HepG2 (cell line): ENCODE measurements around the gene FAM20A. TPM values are rescaled to one million over a fixed set of nuclear protein-coding genes. Genes with fewer than 3 reads are reported as not detected.

ENCODE experiments used
- ATAC-seq: fragments of 200-7000 bp; cut with Tn5 transposase; 3 replicates; pipeline ENCODE4 v1.9.1; 2020; ENCODE audit warnings: mild to moderate bottlenecking, moderate library complexity
- BruUV-seq: library from RNA; stranded (reverse); fragments of 400-500 nt; replicated peaks from 2 replicates; lab custom pipeline; 2021; lab: Mats Ljungman, UMichigan
- CTCF ChIA-PET: fragments of 300-600 bp; formaldehyde crosslinking; extraction: SDS; loops from one replicate; lab custom pipeline; 2021; ENCODE audit warnings: low total read pairs, inconsistent platforms, low intra/inter-chr PET ratio; lab: Yijun Ruan, JAX
- POLR2A ChIA-PET: fragments of 350-600 bp; sonication (Branson Sonifier 250); formaldehyde crosslinking; loops from one replicate; lab custom pipeline; 2020; ENCODE audit warnings: antibody characterized with exemption, inconsistent platforms; lab: Yijun Ruan, JAX
- DNase-seq: peaks from one replicate; pipeline ENCODE4 v3.0.0-alpha.2; 2015; ENCODE audit warnings: low spot score
- FAIRE-seq: peaks from 3 replicates; lab custom pipeline; 2011; peaks lifted over from hg19 to GRCh38; lab: Jason Lieb, UNC
- H2AFZ ChIP-seq: one replicate; pipeline ENCODE4 v1.6.1; 2011; ENCODE audit warnings: low read length, inconsistent platforms
- H3K27ac ChIP-seq: fragments of 300-600 bp; 3 replicates; pipeline ENCODE4 v1.8.0; 2011; ENCODE audit warnings: mixed run types, mild to moderate bottlenecking, mixed read lengths, low read length, inconsistent platforms; ENCODE audit not compliant: insufficient read depth; ENCODE audit errors: extremely low read length
- H3K27me3 ChIP-seq, 2 experiments: fragments of 200-600 bp in 1 of 2; 2 replicates in 1 of 2; 3 replicates in 1 of 2; pipeline versions ENCODE4 v1.6.0 to v1.8.0; 2011; ENCODE audit warnings: low read length in 2 of 2, mild to moderate bottlenecking in 2 of 2, moderate library complexity in 2 of 2, inconsistent platforms in 1 of 2; ENCODE audit not compliant: insufficient read depth in 2 of 2, control insufficient read depth in 1 of 2
- H3K36me3 ChIP-seq, 2 experiments: fragments of 200-600 bp in 1 of 2; replicated peaks in 1 of 2; 2 replicates in 1 of 2; 3 replicates in 1 of 2; pipeline versions ENCODE4 v1.5.1 to v1.8.0; 2011; ENCODE audit warnings: low read length in 2 of 2, inconsistent platforms in 1 of 2; ENCODE audit not compliant: insufficient read depth in 2 of 2, control insufficient read depth in 1 of 2
- H3K4me1 ChIP-seq: 2 replicates; pipeline ENCODE4 v1.5.1; 2012; ENCODE audit warnings: low read length, inconsistent platforms; ENCODE audit not compliant: insufficient read depth
- H3K4me2 ChIP-seq: 2 replicates; pipeline ENCODE4 v1.6.0; 2011; ENCODE audit warnings: low read depth, low read length, inconsistent platforms
- H3K4me3 ChIP-seq, 3 experiments: fragments of 200-600 bp in 1 of 3; sonication (generic), shearing (Covaris generic) in 1 of 3; replicated peaks in 1 of 3; 2 replicates each; pipeline ENCODE4 v1.5.1; 2011 to 2016; ENCODE audit warnings: low read length in 3 of 3, inconsistent platforms in 2 of 3, low read depth in 2 of 3, mild to moderate bottlenecking in 2 of 3, control low read depth in 1 of 3, mixed read lengths in 1 of 3; ENCODE audit not compliant: insufficient read depth in 1 of 3
- H3K79me2 ChIP-seq: one replicate; pipeline ENCODE4 v1.6.1; 2011; ENCODE audit warnings: low read length, inconsistent platforms; ENCODE audit not compliant: insufficient read depth
- H3K9ac ChIP-seq: 2 replicates; pipeline ENCODE4 v1.6.0; 2011; ENCODE audit warnings: mild to moderate bottlenecking, low read depth, low read length, inconsistent platforms; ENCODE audit not compliant: insufficient read depth
- H3K9me3 ChIP-seq: 2 replicates; pipeline ENCODE4 v1.5.1; 2012; ENCODE audit warnings: mild to moderate bottlenecking, low read length
- H4K20me1 ChIP-seq: 2 replicates; pipeline ENCODE4 v1.6.0; 2011; ENCODE audit warnings: inconsistent platforms, mild to moderate bottlenecking, low read length, moderate library complexity; ENCODE audit not compliant: insufficient read depth
- KLF6 ChIP-seq: IDR thresholded peaks from 2 replicates; pipeline ENCODE4 v1.8.0; 2016; ENCODE audit warnings: missing biosample characterization, missing genetic modification reagents
- SP2 ChIP-seq: sonication (generic); formaldehyde crosslinking; IDR thresholded peaks from 2 replicates; pipeline ENCODE4 v1.5.1; 2020; ENCODE audit warnings: mild to moderate bottlenecking, missing genetic modification reagents
- TRIM22 ChIP-seq: fragments of 450-650 bp; IDR thresholded peaks from 2 replicates; pipeline ENCODE4 v1.6.1; 2017
- WIZ ChIP-seq: sonication (generic); formaldehyde crosslinking; IDR thresholded peaks from 2 replicates; pipeline ENCODE4 v1.5.1; 2020; ENCODE audit warnings: mild to moderate bottlenecking, missing genetic modification reagents
- ZBTB7B ChIP-seq: sonication (generic); formaldehyde crosslinking; IDR thresholded peaks from 2 replicates; pipeline ENCODE4 v1.4.0; 2020; ENCODE audit warnings: missing genetic modification reagents
- ZNF512B ChIP-seq: sonication (generic); formaldehyde crosslinking; IDR thresholded peaks from 2 replicates; pipeline ENCODE4 v1.5.1; 2020; ENCODE audit warnings: missing genetic modification reagents, mild to moderate bottlenecking, borderline replicate concordance
- ZNF530 ChIP-seq: sonication (generic); formaldehyde crosslinking; IDR thresholded peaks from 2 replicates; pipeline ENCODE4 v1.5.0; 2020; ENCODE audit warnings: low read depth, mild to moderate bottlenecking, missing genetic modification reagents
- WGBS: methylation state at CpG from one replicate; pipeline ENCODE4 v1.1.6; 2017; ENCODE audit warnings: low lambda C conversion rate; 5-methylcytosine and 5-hydroxymethylcytosine counted together
- in situ Hi-C: cut with HindIII; loops from 2 replicates; pipeline ENCODE4 v1.10.0; 2017; ENCODE audit warnings: low pct_unique_long_range_greater_than_20kb; ENCODE audit not compliant: extremely low pct_ligation_motif_present
- intact Hi-C: fragments of 100-400 bp; cut with micrococcal nuclease; formaldehyde crosslinking; loops from one replicate; pipeline ENCODE4 v1.10.0; 2022; ENCODE audit not compliant: unreplicated experiment
- polyA plus RNA-seq, 8 experiments: library from polyadenylated mRNA; depleted of rRNA in 3 of 8; stranded (reverse) in 7 of 8; unstranded in 1 of 8; fragments of >200 nt; fragmentation: Illumina TruSeq in 4 of 8; extraction: Trizol in 4 of 8; gene quantifications; 2 replicates each; pipeline versions ENCODE4 v1.2.1 to v1.2.3, GENCODE V29; 2011 to 2016; ENCODE audit warnings: low read depth in 4 of 8, missing spikeins in 1 of 8, mixed read lengths in 1 of 8; ENCODE audit not compliant: insufficient read depth in 1 of 8
- total RNA-seq, 5 experiments: library from RNA; depleted of rRNA; stranded (reverse); fragments of >200 nt; fragmentation: Illumina TruSeq; extraction: Trizol; gene quantifications; 2 replicates each; pipeline ENCODE4 v1.2.3, GENCODE V29; 2016; ENCODE audit warnings: low read depth in 1 of 5

Gene FAM20A
- total and polyA plus RNA-seq, 2 of the 13 experiments (the other 11 are each of a cell fraction or from before 2014, with no cell fraction given) = 9.3 to 20.7 TPM

GRCh38 chr17:68497885-68498319 is 103.3 kb downstream of the FAM20A start:
- H3K79me2 ChIP-seq = no peaks in the 10 kb centered on the region
- DNase-seq = no peak
- in situ Hi-C loops = no loop called here
- no TSS peak for BruUV-seq
- intact Hi-C loops = no loop called here
- no peak overlapping the region for H2AFZ ChIP-seq
- TF ChIP-seq KLF6 (CRISPR knock-in tag) (no peak), WIZ (no peak), ZNF512B (CRISPR knock-in tag) (no peak), TRIM22 (no peak), ZBTB7B (CRISPR knock-in tag) (no peak), ZNF530 (CRISPR knock-in tag) (no peak), SP2 (CRISPR knock-in tag) (no peak)
- no peak overlapping the region for H3K27ac ChIP-seq
- peak overlapping the region; percentile 30; the same call in 1 of the 2 replicates for H3K4me2 ChIP-seq
- no peak for ATAC-seq
- H3K4me1 ChIP-seq = peaks cover 25% of the 10 kb centered on the region
- no peak overlapping the region for H3K9ac ChIP-seq
- ChIA-PET POLR2A (no interaction called here), CTCF (no interaction called here)
- H3K4me3 ChIP-seq = no peak overlapping the region
- no peak for FAIRE-seq
- no peaks in the 10 kb centered on the region; a peak in 2 of 5 replicates for H3K27me3 ChIP-seq
- 38% methylated on average over 3 of the region's 3 CpGs for WGBS
- no peaks in the 10 kb centered on the region for H3K36me3 ChIP-seq
- H3K9me3 ChIP-seq = no peaks in the 10 kb centered on the region
- no peaks in the 10 kb centered on the region for H4K20me1 ChIP-seq
